K562 (cell line): ENCODE measurements around the gene GALNS. TPM values are rescaled to one million over a fixed set of nuclear protein-coding genes. Genes with fewer than 3 reads are reported as not detected.
A peak's percentile ranks its signal among the peaks of the same experiment; 100 is the strongest.

Source experiments
- ARID2 ChIP-seq: fragments of 450-650 bp; IDR thresholded peaks from 2 replicates; pipeline ENCODE4 v1.6.1; 2017; ENCODE audit warnings: antibody characterized with exemption, mild to moderate bottlenecking
- C11orf30 ChIP-seq: fragments of 450-650 bp; IDR thresholded peaks from 2 replicates; pipeline ENCODE4 v1.6.1; 2016; ENCODE audit warnings: low read depth, mild to moderate bottlenecking
- CHCHD3 ChIP-seq: fragments of 250-450 bp; sonication (Bioruptor Pico); IDR thresholded peaks from 2 replicates; pipeline ENCODE4 v2.1.2; 2022; ENCODE audit warnings: mild to moderate bottlenecking
- CHD1 ChIP-seq: fragments of 200-600 bp; sonication (generic); IDR thresholded peaks from one replicate; pipeline ENCODE4 v1.6.1; 2012; ENCODE audit warnings: mild to moderate bottlenecking, moderate library complexity, low read length, inconsistent platforms
- ETV6 ChIP-seq, 3 experiments: fragments of 150-350 bp in 1 of 3; sonication (generic) in 1 of 3; formaldehyde crosslinking in 1 of 3; IDR thresholded peaks; 2 replicates each; pipeline versions ENCODE4 v1.6.1 to v1.8.0; 2014 to 2022; ENCODE audit warnings: borderline replicate concordance in 2 of 3, low read depth in 2 of 3, antibody characterized with exemption in 1 of 3, low read length in 1 of 3, mild to moderate bottlenecking in 1 of 3, missing genetic modification reagents in 1 of 3
- HDAC6 ChIP-seq: IDR thresholded peaks from 2 replicates; pipeline ENCODE4 v1.6.1; 2012; ENCODE audit warnings: low read depth, mild to moderate bottlenecking, control low read depth, inconsistent platforms, low read length, moderate library complexity
- KLF10 ChIP-seq: fragments of 250-450 bp; sonication (Bioruptor Pico); IDR thresholded peaks from 2 replicates; pipeline ENCODE4 v1.6.1; 2021; ENCODE audit warnings: matching md5 sums
- MTA1 ChIP-seq: fragments of 450-650 bp; IDR thresholded peaks from 2 replicates; pipeline ENCODE4 v1.6.1; 2017; ENCODE audit warnings: borderline replicate concordance
- MXI1 ChIP-seq: IDR thresholded peaks from 2 replicates; pipeline ENCODE4 v1.6.1; 2011; ENCODE audit warnings: low read depth, mild to moderate bottlenecking, improper control_type of control experiment, low read length
- NFXL1 ChIP-seq: fragments of 450-650 bp; formaldehyde crosslinking; IDR thresholded peaks from 2 replicates; pipeline ENCODE4 v1.4.0; 2021; ENCODE audit warnings: mild to moderate bottlenecking
- NR2C1 ChIP-seq, 2 experiments: fragments of 450-650 bp; IDR thresholded peaks; 2 replicates each; pipeline ENCODE4 v1.6.1; 2017; ENCODE audit warnings: mild to moderate bottlenecking in 2 of 2, antibody characterized with exemption in 1 of 2, inconsistent platforms in 1 of 2, missing compliant biosample characterization in 1 of 2, missing genetic modification characterization in 1 of 2
- PHB2 ChIP-seq: fragments of 450-650 bp; IDR thresholded peaks from 2 replicates; pipeline ENCODE4 v1.6.1; 2017; ENCODE audit warnings: low read depth
- TGIF2 ChIP-seq: sonication (generic); formaldehyde crosslinking; IDR thresholded peaks from 2 replicates; pipeline ENCODE4 v1.8.1; 2022; ENCODE audit warnings: mild to moderate bottlenecking, missing genetic modification reagents, moderate library complexity
- ZKSCAN1 ChIP-seq: fragments of 150-350 bp; IDR thresholded peaks from 2 replicates; pipeline ENCODE4 v1.6.1; 2016; ENCODE audit warnings: low read depth, low read length
- ZKSCAN8 ChIP-seq: fragments of 200-800 bp; sonication (Bioruptor generic); IDR thresholded peaks from 2 replicates; pipeline ENCODE4 v1.6.1; 2016; ENCODE audit warnings: missing genetic modification characterization, missing compliant biosample characterization
- ZNF324 ChIP-seq: fragments of 250-450 bp; sonication (Bioruptor Pico); IDR thresholded peaks from 2 replicates; pipeline ENCODE4 v1.4.0; 2020; ENCODE audit warnings: mild to moderate bottlenecking
- ZNF444 ChIP-seq: fragments of 250-450 bp; sonication (Bioruptor Pico); IDR thresholded peaks from 2 replicates; pipeline ENCODE4 v1.4.0; 2020; ENCODE audit warnings: mild to moderate bottlenecking, moderate library complexity
- ZNF639 ChIP-seq, 2 experiments: fragments of 200-800 bp in 1 of 2; sonication (Bioruptor generic) in 1 of 2; sonication (generic) in 1 of 2; formaldehyde crosslinking in 1 of 2; IDR thresholded peaks in 1 of 2; conservative IDR thresholded peaks in 1 of 2; 2 replicates each; pipeline versions ENCODE4 v1.5.0 to v1.6.1; 2016 to 2020; ENCODE audit warnings: missing compliant biosample characterization in 1 of 2, missing genetic modification characterization in 1 of 2, missing genetic modification reagents in 1 of 2
- ZNF696 ChIP-seq: fragments of 250-450 bp; sonication (Bioruptor Pico); conservative IDR thresholded peaks from 2 replicates; pipeline ENCODE4 v1.4.0; 2020; ENCODE audit warnings: mild to moderate bottlenecking, moderate library complexity
- polyA plus RNA-seq, 8 experiments: library from polyadenylated mRNA; depleted of rRNA in 4 of 8; stranded (reverse) in 5 of 8; unstranded in 3 of 8; fragments of >200 nt; fragmentation: Nextera tagmentation in 2 of 8; fragmentation: Illumina TruSeq in 1 of 8; extraction: Ambion mirVana in 2 of 8; extraction: Trizol in 1 of 8; gene quantifications; 2 replicates each; pipeline versions ENCODE4 v1.2.1 to v1.2.3, GENCODE V29; 2011 to 2014; ENCODE audit warnings: inconsistent platforms in 1 of 8, missing spikeins in 1 of 8
- total RNA-seq, 7 experiments: library from RNA; depleted of rRNA in 6 of 7; stranded (reverse); fragments of >200 nt in 6 of 7; fragmentation: Illumina TruSeq in 2 of 7; extraction: Trizol in 2 of 7; gene quantifications; 2 replicates each; pipeline versions ENCODE4 v1.2.1 to v1.2.3, GENCODE V29; 2011 to 2021; ENCODE audit warnings: low replicate concordance in 1 of 7
- TF ChIP-seq, protein P1 (sequence below): sonication (generic); formaldehyde crosslinking; IDR thresholded peaks from 2 replicates; pipeline ENCODE4 v1.8.1; 2022; ENCODE audit warnings: missing genetic modification reagents

The GALNS gene
- total and polyA plus RNA-seq, 9 of the 15 experiments (the other 6 are each of a cell fraction or from before 2014, with no cell fraction given), result 0.38 to 13.2 (median 4.3) TPM

DNA sequence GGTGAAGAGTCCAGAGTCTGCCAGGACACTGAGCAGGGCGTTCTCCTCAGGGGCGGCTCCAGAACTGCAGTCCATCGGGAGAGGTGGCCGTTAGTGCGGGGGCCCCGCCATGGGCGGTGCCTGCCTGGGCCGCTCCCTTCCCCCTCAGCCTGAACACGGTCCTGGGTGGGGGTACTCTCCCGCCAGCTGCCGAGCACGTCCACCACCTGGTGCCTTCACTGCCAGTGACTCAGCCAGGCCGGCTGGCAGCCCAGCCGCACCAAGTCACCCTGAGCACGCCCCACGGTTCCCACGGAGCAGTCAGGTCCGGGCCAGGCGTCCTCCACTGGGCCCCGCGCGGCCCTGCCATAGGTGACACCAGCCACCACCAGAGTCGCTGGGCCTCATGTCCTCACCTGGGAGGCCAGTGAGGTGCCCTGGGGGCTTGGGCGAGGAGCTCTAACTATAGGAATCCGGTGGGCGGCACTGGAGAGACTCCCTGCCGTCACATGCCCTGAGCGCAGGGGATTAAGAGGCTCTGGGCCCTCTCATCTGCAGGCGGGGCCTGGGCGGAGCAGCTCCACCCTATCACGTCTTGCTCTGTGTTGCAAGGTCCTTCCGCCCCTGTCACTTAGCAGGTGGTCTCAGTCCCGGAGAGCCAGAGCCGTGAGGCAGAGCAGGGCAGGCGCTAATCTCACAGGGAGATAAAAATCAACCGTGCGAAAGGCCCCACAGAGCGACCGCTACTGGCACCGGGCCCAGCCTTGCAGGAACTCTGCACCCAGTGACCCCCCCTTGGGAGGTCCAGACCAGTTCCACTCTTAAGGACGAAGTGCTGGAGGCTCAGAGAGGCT is 86.1 kb downstream of the GALNS start (continued):
- TF ChIP-seq ZNF639 (CRISPR knock-in tag; conservative IDR thresholded peaks at IDR 0.05 in 1 of 2, IDR thresholded peaks at IDR 0.05 in 1 of 2), result peak in 1 of 2 experiments; percentile 83; a peak in 2 of 4 replicates
- TF ChIP-seq, protein P1, sequence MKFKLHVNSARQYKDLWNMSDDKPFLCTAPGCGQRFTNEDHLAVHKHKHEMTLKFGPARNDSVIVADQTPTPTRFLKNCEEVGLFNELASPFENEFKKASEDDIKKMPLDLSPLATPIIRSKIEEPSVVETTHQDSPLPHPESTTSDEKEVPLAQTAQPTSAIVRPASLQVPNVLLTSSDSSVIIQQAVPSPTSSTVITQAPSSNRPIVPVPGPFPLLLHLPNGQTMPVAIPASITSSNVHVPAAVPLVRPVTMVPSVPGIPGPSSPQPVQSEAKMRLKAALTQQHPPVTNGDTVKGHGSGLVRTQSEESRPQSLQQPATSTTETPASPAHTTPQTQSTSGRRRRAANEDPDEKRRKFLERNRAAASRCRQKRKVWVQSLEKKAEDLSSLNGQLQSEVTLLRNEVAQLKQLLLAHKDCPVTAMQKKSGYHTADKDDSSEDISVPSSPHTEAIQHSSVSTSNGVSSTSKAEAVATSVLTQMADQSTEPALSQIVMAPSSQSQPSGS, result no peak
- TF ChIP-seq ZKSCAN1, result peak; percentile 64; the same call in 1 of the 2 replicates
- TF ChIP-seq MXI1, result no peak
- no peak for TF ChIP-seq HDAC6
- TF ChIP-seq ETV6 (IDR thresholded peaks at IDR 0.05; ENCODE audit: borderline replicate concordance in 1 of 2, low read depth in 2 of 2, low read length in 1 of 2), result no peak
- no peak for TF ChIP-seq ETV6 (CRISPR knock-in tag; IDR thresholded peaks at IDR 0.05; ENCODE audit: borderline replicate concordance)
- TF ChIP-seq TGIF2, result no peak
- no peak for TF ChIP-seq C11orf30
- TF ChIP-seq CHCHD3, result no peak
- no peak for TF ChIP-seq ZNF444 (CRISPR knock-in tag)
- no peak for TF ChIP-seq KLF10
- no peak for TF ChIP-seq PHB2
- TF ChIP-seq NFXL1 (CRISPR knock-in tag), result no peak
- TF ChIP-seq ZNF696 (CRISPR knock-in tag), result no peak
- TF ChIP-seq ARID2, result no peak
- TF ChIP-seq ZKSCAN8 (CRISPR knock-in tag), result no peak
- peak; percentile 83 for TF ChIP-seq MTA1
- no peak for TF ChIP-seq ZNF324 (CRISPR knock-in tag)
- no peak for TF ChIP-seq NR2C1 (IDR thresholded peaks at IDR 0.05)
- no peak for TF ChIP-seq NR2C1 (tag; IDR thresholded peaks at IDR 0.05)
- TF ChIP-seq CHD1, result peak; percentile 91
